ENCODE data around the gene WRNIP1.

WRNIP1 gene

DNA sequence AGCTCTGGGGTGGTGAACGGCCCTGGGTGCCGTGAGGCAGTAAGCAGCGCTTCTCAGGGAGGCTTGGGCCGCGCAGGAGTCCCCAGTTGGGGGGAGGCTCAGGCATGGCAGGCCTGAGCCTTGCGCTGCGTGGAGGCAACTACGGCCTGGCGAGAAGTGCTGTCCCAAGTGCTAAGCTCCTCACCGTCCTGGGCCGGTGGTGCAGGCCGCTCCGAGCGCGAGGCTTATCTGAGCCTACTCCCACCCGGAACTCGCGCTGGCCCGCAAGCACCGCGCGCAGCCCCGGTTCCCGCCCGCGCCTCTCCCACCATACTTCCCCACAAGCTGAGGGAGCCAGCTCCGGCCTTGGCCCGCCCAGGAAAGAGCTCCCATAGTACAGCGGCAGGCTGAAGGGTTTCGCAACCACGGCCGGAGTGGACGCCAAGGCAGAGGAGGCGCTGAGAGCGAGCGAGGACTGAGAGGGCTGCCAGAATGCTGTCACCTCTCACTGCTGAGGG, 1.8 kb upstream of the WRNIP1 start:
- DNase-seq (ENCODE audit: low read depth), result no peak

- no peak for DNase-seq (ENCODE audit: low read depth)
Measured at GRCh38 chr6:2763876-2764540, 1.2 kb upstream of the WRNIP1 start.

DNA sequence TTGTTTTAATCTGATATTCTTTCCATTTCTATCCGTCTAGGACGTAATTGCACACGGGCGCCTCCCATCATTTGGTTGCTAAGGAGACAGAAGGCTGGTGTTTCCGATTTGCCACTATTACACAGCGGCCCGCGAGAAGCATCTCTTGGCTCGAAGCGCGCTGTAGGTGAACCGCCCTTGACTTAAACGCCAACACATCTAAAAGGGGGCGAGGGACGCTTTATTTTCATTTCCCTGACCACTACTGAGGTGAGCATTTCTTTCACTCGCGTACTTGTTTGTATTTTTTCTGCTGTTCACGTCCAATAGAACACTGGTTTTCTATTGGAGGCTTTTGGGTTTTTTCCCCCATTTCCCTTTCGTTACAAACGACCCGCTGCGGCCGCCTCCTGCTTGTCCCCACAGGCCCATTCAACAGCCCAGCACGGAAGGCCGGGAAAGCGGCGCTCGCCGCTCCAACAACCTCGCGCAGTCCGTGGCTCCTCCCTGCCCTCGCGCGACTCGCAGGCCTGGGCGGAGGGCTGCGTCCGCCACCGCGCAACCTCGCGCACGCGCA, 505 bp upstream of the WRNIP1 start:
- DNase-seq (ENCODE audit: low read depth), result peak; percentile 80

DNA sequence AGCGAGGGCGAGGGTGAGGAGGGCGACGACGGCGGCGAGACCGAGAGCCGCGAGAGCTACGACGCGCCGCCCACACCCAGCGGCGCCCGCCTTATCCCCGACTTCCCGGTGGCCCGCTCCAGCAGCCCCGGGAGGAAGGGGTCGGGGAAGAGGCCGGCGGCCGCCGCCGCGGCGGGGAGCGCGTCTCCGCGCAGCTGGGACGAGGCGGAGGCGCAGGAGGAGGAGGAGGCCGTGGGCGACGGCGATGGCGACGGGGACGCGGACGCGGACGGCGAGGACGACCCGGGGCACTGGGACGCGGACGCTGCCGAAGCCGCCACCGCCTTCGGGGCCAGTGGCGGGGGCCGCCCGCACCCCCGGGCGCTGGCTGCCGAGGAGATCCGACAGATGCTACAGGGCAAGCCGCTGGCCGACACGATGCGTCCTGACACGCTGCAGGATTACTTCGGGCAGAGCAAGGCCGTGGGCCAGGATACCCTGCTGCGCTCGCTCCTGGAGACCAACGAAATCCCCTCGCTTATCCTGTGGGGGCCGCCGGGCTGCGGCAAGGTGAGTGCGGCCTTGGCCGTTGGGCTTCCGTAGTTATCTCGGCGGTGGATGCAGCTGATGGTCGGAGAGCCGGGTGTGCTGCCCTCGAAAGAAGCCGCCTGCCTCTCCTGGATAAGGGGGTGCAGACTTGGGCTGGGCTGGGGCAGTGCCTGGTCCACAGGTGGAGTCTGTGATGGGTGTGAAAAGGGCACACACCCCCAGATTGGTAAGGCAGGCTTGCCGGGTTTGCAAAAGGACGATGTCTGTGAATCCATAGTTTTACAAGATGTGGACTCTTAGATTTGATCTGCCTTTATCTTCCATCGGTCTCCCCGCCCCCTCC, 938 bp downstream of the WRNIP1 start:
- peak; percentile 47 for DNase-seq (ENCODE audit: low read depth)

DNA sequence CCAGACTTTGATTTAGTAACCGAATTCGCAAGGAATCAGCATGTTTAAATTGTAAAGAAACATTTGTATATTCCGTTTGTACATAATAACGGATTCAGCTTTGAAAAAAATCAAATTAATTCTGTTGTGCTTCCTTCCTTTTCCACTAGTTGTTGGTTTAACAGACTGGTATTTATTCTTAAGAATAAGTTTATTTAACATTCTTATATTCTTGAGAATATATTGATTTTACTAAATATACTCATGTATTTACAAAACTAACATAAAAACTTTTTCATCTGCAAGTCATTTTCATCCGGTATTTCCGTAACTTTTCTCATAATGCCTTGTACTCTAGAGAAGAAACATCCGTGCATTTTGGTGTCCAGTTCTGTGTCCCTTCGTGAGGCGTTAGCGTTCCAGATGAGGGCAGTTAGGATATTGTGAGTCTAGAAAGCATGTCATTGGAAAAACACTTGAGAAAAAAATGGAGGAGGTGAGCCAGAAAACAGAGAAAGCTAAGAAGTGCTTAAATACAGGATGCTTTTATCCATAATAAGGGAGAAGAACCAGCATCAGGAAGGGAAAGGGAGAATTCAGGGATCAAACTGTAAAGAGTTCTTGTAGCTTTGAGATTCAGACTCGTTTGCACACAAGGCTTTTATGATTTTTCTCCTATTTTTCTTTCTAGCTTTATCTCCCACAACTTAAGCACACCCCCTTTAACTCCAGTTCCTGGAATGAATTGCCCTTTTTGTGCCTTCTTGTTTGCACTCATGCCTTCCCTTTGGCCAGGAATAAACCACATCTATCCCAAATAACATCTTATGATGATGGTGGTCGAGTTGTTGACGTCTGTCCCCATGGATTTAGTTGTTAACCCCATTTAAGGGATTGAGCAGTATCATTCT, 1.8 kb downstream of the WRNIP1 start:
- DNase-seq (ENCODE audit: low read depth), result no peak

DNA sequence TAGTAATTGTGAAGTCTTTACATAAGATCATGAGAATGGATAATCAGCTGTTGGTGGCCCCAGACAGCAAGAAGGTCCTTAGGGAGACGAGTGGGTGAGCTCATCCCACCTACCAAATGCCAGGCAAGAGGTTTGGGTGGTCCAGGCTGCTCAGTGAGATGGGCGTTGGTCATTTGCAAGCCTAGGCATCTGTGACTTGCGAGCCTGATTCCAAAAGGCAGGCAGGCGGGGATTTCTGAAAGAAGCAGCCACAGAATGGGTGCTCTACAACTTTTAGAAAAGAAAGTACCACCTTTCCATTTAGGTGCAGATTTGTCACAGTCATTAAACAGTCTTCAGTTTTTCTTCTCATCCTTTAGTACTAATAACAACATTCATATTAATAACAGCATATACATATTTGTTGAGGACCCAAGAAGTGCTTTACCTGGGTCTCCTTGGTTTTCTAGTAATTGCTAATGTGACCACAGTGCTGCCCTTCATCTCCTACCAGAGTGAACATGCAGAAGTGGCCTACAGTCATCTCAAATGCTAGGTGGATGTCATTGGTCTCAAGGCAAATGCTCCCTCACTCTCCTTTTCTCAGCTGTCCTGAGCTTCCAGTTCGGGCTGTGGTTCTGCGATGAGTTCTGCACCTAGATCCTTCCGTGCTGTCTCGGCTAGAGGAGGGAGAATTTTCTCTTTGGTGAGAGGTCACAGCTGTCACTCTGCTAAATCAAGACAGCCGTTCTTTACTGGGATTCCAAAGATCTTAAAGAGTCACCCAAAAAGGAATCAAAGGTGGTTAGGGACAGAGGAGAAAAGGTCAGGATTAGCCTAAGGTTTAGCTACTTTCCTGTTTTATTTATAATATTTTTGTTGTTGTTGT, 2.7 kb downstream of the WRNIP1 start:
- DNase-seq (ENCODE audit: low read depth), result no peak

- no peak for DNase-seq (ENCODE audit: low read depth)
Measured at GRCh38 chr6:2768696-2769095, 3.5 kb downstream of the WRNIP1 start.

- no peak for DNase-seq (ENCODE audit: low read depth)
Measured at GRCh38 chr6:2770171-2770570, 5.0 kb downstream of the WRNIP1 start.

DNA sequence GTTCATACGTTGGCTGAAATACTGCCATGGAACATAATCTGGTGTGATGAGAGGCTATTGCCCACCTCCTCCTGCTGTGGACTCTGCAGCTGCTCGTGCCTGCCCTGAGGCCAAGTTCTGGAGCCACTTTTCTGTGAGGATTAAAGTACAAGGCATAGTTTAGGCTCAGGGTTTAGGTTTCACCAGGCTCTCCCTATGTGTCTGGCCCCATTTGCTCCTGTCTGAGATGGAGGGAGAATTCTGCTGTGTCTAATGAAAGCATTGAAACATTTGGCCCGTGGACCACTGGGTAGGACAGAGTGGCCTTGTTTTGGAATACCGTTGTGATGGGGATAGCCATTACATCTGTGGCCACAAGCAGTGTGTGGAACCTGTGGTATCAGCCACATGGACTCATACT, 5.9 kb downstream of the WRNIP1 start:
- DNase-seq (ENCODE audit: low read depth), result no peak

- DNase-seq (ENCODE audit: low read depth), result no peak
Measured at GRCh38 chr6:2772840-2773239, 7.6 kb downstream of the WRNIP1 start.

DNA sequence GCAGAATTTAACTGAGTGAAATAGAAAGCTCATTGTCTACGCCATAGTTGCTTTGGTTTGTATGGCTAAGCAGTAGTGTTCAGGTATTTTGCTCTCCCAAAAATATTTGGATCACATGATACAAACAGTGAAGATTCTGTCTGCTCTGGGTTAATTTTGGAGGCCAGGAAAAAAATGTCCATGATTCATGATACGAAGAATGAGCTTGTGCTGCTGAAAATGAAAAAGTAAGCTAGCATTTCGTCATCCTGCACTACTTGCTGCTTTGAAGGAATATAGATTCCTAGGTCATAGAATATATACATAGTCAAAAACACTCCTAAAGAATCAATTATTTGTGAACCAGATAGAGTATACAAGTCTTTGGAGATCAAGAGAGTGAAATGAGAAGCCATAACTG, 8.3 kb downstream of the WRNIP1 start:
- DNase-seq (ENCODE audit: low read depth), result no peak

GRCh38 chr6:2775003-2775402, 9.8 kb downstream of the WRNIP1 start:
- no peak for DNase-seq (ENCODE audit: low read depth)

GRCh38 chr6:2777249-2777648, 12.1 kb downstream of the WRNIP1 start:
- no peak for DNase-seq (ENCODE audit: low read depth)

- DNase-seq (ENCODE audit: low read depth), result no peak
Measured at GRCh38 chr6:2780102-2780737, 15.0 kb downstream of the WRNIP1 start.

GRCh38 chr6:2781685-2782355, 16.6 kb downstream of the WRNIP1 start:
- no peak for DNase-seq (ENCODE audit: low read depth)

- no peak for DNase-seq (ENCODE audit: low read depth)
Measured at GRCh38 chr6:2782356-2782708, 17.1 kb downstream of the WRNIP1 start.

GRCh38 chr6:2782825-2783187, 17.6 kb downstream of the WRNIP1 start:
- no peak for DNase-seq (ENCODE audit: low read depth)

GRCh38 chr6:2783188-2783963, 18.2 kb downstream of the WRNIP1 start:
- DNase-seq (ENCODE audit: low read depth), result no peak

DNA sequence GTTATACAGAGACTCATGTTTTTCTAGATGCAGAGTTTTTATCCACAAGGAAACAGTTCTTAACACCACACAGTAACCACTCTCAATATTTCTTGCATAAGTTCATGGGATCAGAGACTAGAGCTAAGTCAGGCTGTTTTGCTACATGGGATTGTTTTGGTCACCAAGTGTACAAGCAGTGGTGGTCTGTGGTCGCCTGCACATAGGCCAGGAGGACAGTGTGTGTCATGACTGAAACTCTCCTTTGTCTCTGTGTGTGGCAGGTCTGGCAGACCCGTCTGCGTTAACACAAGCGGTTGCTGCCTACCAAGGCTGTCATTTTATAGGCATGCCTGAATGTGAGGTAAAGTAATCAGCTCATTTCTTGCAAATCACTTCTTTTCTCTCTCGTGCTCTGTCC, 18.9 kb downstream of the WRNIP1 start:
- no peak for DNase-seq (ENCODE audit: low read depth)

Data from fibroblast of gingiva (primary cell).